GM23338 (cell line): ENCODE measurements around the gene DHPS.

Experiments
- CTCF ChIP-seq, 2 experiments: fragments of 200-600 bp in 1 of 2; sonication (generic) in 1 of 2; conservative IDR thresholded peaks; 2 replicates each; pipeline versions ENCODE4 v1.5.1 to v1.6.1; 2016 to 2017; ENCODE audit warnings: antibody characterized with exemption in 2 of 2, low read depth in 2 of 2, mild to moderate bottlenecking in 2 of 2, moderate library complexity in 1 of 2
- JUNB ChIP-seq: IDR thresholded peaks from one replicate; pipeline ENCODE4 v1.6.1; 2016; ENCODE audit warnings: antibody characterized with exemption; ENCODE audit not compliant: unreplicated experiment

- TF ChIP-seq CTCF (conservative IDR thresholded peaks at IDR 0.05; ENCODE audit: low read depth in 2 of 2) (peak; percentile 37 to 50), JUNB (no peak)
Measured at GRCh38 chr19:12657966-12658365, 23.7 kb downstream of the DHPS start.
